GM06990 (cell line): ENCODE data around the gene TJAP1.

Experiments
- DNase-seq: peaks from one replicate; pipeline ENCODE4 v3.0.0-alpha.2; 2011; ENCODE audit not compliant: insufficient read length; ENCODE audit errors: extremely low read depth
- H3K27me3 ChIP-seq: replicated peaks from 2 replicates; pipeline ENCODE4 v1.6.0; 2011; ENCODE audit warnings: low read length; ENCODE audit not compliant: control insufficient read depth, insufficient read depth
- H3K36me3 ChIP-seq: 2 replicates; pipeline ENCODE4 v1.5.1; 2011; ENCODE audit warnings: low read length; ENCODE audit not compliant: control insufficient read depth, insufficient read depth
- H3K4me3 ChIP-seq: replicated peaks from 2 replicates; pipeline ENCODE4 v1.5.1; 2011; ENCODE audit warnings: low read depth, mild to moderate bottlenecking, control low read depth, low read length
- TF ChIP-seq, protein P1 (sequence below): IDR thresholded peaks from 2 replicates; pipeline ENCODE4 v1.5.1; 2011; ENCODE audit warnings: low read length, control low read depth, mild to moderate bottlenecking, inconsistent platforms; ENCODE audit not compliant: insufficient read depth, poor library complexity, severe bottlenecking

The TJAP1 gene

DNA sequence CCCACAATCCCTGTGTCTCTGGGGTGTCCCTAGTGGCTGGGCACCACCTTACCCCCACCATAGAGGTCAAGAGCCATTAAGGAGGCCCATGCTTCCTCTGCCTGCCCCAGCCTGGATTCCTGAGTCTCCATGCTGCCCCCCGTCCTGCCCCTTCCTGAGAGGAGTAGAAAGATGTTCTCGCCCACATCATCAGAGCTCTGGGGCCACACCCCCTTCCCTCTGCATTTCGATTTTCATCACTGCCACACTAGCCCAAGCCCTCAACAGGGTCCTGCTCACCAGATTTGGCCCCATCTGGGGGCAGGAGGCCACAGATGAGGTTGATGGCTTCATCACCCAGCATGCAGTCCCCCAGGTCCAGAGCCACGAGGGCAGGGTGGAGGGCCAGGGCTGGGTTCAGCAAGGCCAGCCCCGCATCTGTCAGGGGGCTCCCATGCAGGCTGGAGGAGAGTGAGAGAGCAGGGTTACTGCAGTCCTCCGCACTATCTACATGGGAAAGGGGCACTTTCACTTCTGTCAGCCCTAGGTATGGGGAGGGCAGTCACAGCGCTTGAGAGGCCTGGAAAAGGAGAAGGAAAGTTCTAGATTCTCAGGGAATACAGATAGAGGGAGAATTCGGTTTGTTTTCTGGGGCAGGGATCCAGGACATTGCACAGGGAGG, 31.2 kb downstream of the TJAP1 start:
- TF ChIP-seq, protein P1, sequence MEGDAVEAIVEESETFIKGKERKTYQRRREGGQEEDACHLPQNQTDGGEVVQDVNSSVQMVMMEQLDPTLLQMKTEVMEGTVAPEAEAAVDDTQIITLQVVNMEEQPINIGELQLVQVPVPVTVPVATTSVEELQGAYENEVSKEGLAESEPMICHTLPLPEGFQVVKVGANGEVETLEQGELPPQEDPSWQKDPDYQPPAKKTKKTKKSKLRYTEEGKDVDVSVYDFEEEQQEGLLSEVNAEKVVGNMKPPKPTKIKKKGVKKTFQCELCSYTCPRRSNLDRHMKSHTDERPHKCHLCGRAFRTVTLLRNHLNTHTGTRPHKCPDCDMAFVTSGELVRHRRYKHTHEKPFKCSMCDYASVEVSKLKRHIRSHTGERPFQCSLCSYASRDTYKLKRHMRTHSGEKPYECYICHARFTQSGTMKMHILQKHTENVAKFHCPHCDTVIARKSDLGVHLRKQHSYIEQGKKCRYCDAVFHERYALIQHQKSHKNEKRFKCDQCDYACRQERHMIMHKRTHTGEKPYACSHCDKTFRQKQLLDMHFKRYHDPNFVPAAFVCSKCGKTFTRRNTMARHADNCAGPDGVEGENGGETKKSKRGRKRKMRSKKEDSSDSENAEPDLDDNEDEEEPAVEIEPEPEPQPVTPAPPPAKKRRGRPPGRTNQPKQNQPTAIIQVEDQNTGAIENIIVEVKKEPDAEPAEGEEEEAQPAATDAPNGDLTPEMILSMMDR: no peak
- H3K27me3 ChIP-seq: no peaks in the 10 kb centered on the region; the same call in 1 of the 2 replicates
- H3K4me3 ChIP-seq: no peak overlapping the region
- DNase-seq: no peak
- peaks cover 21% of the 10 kb centered on the region for H3K36me3 ChIP-seq

DNA sequence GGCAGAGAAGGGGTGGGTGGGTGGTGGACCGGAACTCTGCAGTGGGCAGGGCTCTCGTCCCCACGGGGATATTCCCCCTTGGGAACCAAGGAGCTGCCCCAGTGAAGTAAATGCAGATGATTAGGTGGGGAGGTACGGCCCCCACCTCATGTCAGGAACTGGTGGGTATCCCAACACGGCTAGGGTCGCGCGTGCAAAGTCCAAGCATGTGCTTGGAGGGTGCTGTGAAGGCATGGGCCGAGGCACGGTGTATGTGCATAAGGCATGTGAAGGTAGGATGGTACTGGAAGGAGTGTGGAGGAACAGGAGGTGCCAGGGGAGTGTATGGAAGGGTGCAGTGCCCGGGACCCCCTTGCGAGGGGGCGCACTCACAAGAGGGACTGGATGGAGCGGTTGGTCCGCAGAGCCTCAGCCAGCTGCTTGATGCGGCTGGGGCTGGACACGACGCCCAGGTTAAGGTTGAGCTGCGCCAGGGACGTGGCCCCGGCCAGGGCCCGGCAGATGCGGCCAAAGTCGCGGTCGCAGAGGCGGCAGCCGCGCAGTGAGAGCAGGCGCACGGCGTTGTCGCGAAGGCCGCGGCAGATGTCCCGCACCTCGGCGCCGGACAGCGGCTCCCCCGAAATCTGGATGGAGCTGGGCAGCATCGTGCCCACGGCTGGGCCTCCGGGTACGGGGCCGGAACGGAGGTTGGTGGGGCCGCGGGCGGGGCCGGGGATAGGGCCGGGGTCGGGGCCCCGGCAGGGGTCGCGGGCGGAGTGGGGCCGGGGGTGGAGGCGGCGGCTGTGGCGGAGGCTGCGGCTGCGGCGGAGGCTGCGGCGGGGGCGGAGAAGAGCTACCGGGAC, 32.0 kb downstream of the TJAP1 start:
- Histone ChIP-seq H3K4me3 (peak overlapping the region; percentile 59), H3K27me3 (no peaks in the 10 kb centered on the region; the same call in 1 of the 2 replicates), H3K36me3 (peaks cover 21% of the 10 kb centered on the region)
- peak; percentile 38 for DNase-seq
- TF ChIP-seq, protein P1: no peak

DNA sequence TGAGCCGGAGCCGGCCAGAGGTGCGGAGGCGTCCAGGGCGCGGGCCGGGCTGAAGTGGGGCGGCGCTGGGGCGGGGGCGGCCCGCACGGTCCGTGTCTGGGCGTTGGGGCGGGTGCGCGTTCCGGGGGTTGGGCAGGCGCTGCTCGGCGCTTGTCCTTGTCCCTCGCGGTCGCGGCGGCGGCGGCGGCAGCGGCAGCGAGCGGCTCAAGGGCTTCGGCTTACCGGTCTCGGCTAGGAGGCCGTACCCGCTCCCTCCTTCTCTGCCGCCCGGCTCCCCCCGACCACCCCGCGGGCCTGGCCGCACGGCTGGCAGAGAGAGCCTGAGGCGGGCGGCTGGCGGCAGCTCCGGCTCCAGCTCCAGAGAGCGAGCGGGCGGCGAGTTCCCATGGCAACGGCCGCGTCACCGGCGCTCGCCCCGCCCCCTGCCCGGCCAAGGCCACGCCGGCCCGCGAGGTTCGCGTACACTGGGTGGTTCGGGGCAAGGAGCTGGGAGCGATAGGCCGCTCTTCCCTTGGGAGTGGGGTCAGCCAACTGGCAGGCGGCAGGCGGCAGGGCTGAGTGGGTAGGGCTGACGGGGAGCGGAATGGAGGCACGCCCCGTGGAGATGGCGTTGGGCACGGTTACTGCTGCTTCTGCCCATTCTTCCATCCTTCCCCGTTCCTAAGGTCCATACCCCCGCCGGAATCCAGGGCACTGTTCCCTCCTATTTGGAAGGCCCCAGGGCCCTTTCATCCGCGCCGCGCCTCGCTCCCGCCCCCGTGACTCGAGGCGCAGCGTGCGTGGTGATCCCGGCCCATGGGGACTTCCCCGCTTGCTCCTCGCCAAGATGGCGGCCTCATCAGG, 32.8 kb downstream of the TJAP1 start, which contains the start of gene LRRC73:
TSS of gene LRRC73 (minus strand) at position 363 of the 843 bp plus-strand sequence. CDS start 561 bp downstream, outside the sequence.
- peaks cover 16% of the 10 kb centered on the region for H3K36me3 ChIP-seq
- DNase-seq: peak; percentile 82
- peak within 1 kb of the TSS; percentile 59 for H3K4me3 ChIP-seq
- TF ChIP-seq, protein P1: no peak
- no peaks in the 10 kb centered on the region; the same call in 1 of the 2 replicates for H3K27me3 ChIP-seq

DNA sequence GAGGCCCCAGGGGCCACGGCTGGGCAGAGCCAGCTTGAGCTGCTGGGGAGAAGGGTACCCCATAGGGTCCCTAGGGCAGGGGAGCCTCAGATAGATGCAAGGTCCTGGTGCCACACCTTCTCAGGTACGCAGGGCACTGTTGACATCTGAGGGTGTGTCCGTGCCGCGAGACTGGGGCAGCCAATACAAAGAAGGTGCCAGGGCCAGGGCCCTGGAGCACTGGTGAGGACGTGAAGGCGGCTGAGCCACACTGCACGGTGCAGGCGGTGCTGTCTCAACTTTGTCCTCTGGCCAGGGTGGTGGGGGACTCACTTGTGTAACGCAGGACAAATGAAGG, 33.4 kb downstream of the TJAP1 start:
- no peaks in the 10 kb centered on the region; the same call in 1 of the 2 replicates for H3K27me3 ChIP-seq
- H3K36me3 ChIP-seq: peaks cover 17% of the 10 kb centered on the region
- no peak for DNase-seq
- H3K4me3 ChIP-seq: no peak overlapping the region
- TF ChIP-seq, protein P1: no peak

DNA sequence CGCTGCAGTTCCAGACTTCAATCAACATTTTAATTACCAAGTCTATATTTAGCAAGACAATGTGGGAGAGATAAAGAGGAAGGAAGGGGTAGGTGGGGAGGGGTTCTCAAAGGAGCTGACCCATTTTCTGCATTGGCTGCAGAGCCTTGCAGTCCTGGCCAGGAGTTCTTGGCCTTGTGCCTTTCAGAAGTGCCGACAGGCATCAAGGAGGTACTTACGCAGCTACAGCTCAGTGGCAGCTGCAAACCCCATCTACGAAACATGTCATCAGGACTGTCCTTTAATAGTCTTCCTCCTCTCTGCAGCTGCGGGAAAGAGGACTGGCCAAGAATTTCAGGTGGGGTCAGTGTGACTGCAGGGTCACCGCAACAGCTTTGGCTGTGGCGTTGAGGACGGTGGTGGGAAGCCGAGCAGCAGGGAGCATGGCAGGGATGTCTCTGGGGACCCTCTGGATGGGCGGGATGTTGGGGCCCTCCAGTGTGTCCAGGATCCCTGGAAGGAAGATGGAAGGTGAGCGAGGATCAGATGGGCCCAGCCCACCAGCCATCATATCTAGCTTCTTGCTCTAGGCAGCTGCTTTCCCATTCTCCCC, 34.5 kb downstream of the TJAP1 start:
- H3K27me3 ChIP-seq: no peaks in the 10 kb centered on the region; the same call in 1 of the 2 replicates
- TF ChIP-seq, protein P1: no peak
- DNase-seq: no peak
- peaks cover 15% of the 10 kb centered on the region for H3K36me3 ChIP-seq
- H3K4me3 ChIP-seq: no peak overlapping the region
